Fibroblast of the aortic adventitia (primary cell): ENCODE results near the gene GPD2. TPM values are rescaled to one million over a fixed set of nuclear protein-coding genes. Genes with fewer than 3 reads are reported as not detected.

Experiments used
- DNase-seq: peaks from one replicate; pipeline ENCODE4 v3.0.0-alpha.2; 2010; ENCODE audit warnings: low read depth
- H3K4me3 ChIP-seq: 2 replicates; pipeline ENCODE4 v1.5.1; 2011; ENCODE audit warnings: low read depth, mild to moderate bottlenecking, control low read depth, low read length, moderate library complexity
- total RNA-seq: library from RNA; depleted of rRNA; stranded (reverse); fragments of >200 nt; gene quantifications from 2 replicates; pipeline ENCODE4 v1.2.3, GENCODE V29; 2012; ENCODE audit warnings: low replicate concordance
- TF ChIP-seq, protein P1 (sequence below): IDR thresholded peaks from 2 replicates; pipeline ENCODE4 v1.5.1; 2011; ENCODE audit warnings: mild to moderate bottlenecking, low read length, control low read depth, inconsistent platforms; ENCODE audit not compliant: insufficient read depth

GPD2 gene
- total RNA-seq, 1 donor = 89.7 TPM

- TF ChIP-seq, protein P1, sequence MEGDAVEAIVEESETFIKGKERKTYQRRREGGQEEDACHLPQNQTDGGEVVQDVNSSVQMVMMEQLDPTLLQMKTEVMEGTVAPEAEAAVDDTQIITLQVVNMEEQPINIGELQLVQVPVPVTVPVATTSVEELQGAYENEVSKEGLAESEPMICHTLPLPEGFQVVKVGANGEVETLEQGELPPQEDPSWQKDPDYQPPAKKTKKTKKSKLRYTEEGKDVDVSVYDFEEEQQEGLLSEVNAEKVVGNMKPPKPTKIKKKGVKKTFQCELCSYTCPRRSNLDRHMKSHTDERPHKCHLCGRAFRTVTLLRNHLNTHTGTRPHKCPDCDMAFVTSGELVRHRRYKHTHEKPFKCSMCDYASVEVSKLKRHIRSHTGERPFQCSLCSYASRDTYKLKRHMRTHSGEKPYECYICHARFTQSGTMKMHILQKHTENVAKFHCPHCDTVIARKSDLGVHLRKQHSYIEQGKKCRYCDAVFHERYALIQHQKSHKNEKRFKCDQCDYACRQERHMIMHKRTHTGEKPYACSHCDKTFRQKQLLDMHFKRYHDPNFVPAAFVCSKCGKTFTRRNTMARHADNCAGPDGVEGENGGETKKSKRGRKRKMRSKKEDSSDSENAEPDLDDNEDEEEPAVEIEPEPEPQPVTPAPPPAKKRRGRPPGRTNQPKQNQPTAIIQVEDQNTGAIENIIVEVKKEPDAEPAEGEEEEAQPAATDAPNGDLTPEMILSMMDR = no peak
- no peak for DNase-seq
- no peak overlapping the region for H3K4me3 ChIP-seq
Measured at GRCh38 chr2:156447761-156448160, 11.6 kb downstream of the GPD2 start.

DNA sequence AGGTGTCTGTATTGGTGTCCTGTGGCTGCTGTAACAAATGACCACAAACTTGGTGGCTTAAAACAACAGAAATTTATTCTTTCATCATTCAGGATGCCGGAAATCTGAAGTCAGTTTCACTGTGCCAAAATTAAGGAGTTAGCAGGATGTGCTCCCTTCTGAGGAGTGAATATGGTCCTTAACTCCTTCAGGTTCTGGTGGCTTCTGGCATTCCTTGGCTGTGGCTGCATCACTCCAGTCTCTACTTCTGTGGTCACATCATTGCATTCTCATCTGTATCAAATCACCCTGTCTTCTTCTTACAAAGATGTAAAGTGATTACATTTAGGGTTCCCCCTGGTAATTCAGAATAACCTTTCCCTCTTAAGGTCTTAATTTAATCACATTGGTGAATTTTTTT, 12.6 kb downstream of the GPD2 start:
- TF ChIP-seq, protein P1 = no peak
- no peak for DNase-seq
- H3K4me3 ChIP-seq = no peak overlapping the region

GRCh38 chr2:156452971-156453370, 16.8 kb downstream of the GPD2 start:
- DNase-seq = peak; percentile 58
- TF ChIP-seq, protein P1 = no peak

GRCh38 chr2:156455361-156455975, 19.3 kb downstream of the GPD2 start:
- no peak overlapping the region for H3K4me3 ChIP-seq
- peak; percentile 51 for DNase-seq
- TF ChIP-seq, protein P1 = no peak

More at GRCh38 chr2:156452971-156453370, 16.8 kb downstream of the GPD2 start:
- H3K4me3 ChIP-seq = no peak overlapping the region

DNA sequence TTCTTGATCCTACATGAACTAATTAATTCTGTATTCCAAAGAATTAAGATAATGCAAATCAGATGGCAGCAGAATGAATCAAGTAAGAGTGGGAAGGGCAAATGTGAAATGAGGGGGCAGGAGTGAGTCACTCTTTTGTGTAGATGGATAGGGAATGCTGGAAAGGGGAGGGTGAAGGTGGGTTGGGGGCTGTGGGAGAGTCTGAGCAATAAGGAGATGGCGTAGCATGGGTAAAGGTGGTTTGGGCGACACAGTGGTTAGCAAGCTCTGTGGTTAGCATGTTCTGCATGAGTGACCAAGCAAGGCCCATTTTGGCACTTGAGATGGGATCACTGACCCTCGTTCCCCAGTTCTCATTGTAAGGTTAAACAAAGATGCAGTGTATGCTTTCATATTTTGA, 20.4 kb downstream of the GPD2 start:
- TF ChIP-seq, protein P1 = no peak
- no peak for DNase-seq
- H3K4me3 ChIP-seq = no peak overlapping the region

DNA sequence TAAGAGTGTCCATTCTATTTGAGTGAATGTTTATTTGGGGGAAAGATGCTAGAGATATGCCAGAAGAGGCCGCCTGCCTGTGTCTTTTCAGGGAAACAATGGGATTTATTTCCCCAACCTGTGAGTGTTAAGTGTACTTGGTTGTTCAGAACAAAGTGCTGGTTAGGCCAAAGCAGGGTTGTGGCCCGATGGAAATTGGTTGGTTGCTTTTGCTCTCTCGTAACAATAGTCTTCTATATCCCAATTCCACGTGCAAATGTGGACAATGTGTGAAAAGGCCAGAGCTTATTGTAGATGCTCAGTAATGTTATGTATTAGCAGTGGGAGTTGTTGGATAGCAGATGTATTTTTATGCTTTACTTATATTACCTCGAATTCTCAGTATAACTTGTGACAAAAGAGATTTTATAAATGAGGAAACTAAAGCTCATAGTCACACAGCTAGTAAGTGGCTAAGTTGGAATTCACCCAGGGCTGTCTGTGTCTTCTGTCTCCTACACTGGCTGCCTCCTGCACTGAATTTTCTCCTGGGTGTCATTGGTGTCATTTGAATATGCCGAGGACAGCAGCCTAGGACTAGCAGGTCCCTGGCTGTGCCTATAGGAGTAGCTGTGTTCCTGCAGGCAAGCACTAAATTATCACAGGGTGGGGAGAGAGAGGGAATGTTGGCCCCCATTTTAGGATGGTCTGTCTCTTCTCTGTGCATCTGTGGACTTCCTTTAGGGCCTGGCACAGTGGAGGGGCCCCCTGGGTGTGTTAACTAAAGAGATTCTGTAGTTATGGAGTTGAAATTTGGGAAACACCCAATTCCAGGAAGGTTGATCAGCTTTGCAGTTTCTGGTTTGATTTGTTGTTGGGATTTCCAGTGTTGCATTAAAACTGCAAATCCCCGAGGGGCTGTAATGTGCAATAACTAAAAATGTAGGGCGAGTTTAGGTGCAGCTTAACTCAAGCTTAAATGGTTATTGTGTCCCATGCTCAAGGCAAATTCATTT, 21.6 kb downstream of the GPD2 start:
- DNase-seq = peak; percentile 51
- no peak overlapping the region for H3K4me3 ChIP-seq
- TF ChIP-seq, protein P1 = no peak
